Measurements from ENCODE around the gene BMP2. TPM values are rescaled to one million over a fixed set of nuclear protein-coding genes. Genes with fewer than 3 reads are reported as not detected.

The BMP2 gene
- polyA plus RNA-seq, 1 donor (not counting 4 experiments of a cell fraction or from before 2014, with no cell fraction given) = 3.6 TPM

- H3K4me1 ChIP-seq (ENCODE audit: control insufficient read depth, extremely low read depth, insufficient read depth, low read length) = peaks cover 17% of the 10 kb centered on the region
- H3K27me3 ChIP-seq (ENCODE audit: control insufficient read depth, extremely low read depth, insufficient read depth, low read length) = no peaks in the 10 kb centered on the region
- H3K9ac ChIP-seq (ENCODE audit: control insufficient read depth, extremely low read depth, insufficient read depth, low read length) = peak overlapping the region; percentile 82
- FAIRE-seq (no peak), DNase-seq (ENCODE audit: low read depth, low spot score) (no peak)
- peak overlapping the region; percentile 68 for H3K27ac ChIP-seq (ENCODE audit: control insufficient read depth, insufficient read depth, low read length)
- dilution Hi-C loops (cut with MboI; ENCODE audit: extremely low pct_ligation_motif_present, low sequenced_read_pairs) = no loop called here
- no peaks in the 10 kb centered on the region for H3K9me3 ChIP-seq (ENCODE audit: control insufficient read depth, low read depth, low read length)
- TF ChIP-seq EZH2 (IDR thresholded peaks at IDR 0.05; ENCODE audit: low read length) (no peak), CTCF (optimal IDR thresholded peaks at IDR 0.05 in 1 of 3, IDR thresholded peaks at IDR 0.05 in 1 of 3, conservative IDR thresholded peaks at IDR 0.05 in 1 of 3; ENCODE audit: extremely low read depth in 1 of 3, insufficient read depth in 2 of 3, low read length in 3 of 3) (no peak)
- H3K79me2 ChIP-seq (ENCODE audit: control insufficient read depth, insufficient read depth, low read length) = peaks cover 19% of the 10 kb centered on the region
- no peaks in the 10 kb centered on the region for H3K9me1 ChIP-seq (ENCODE audit: control insufficient read depth, extremely low read depth, insufficient read depth, low read length)
- H4K20me1 ChIP-seq (ENCODE audit: control insufficient read depth, extremely low read depth, insufficient read depth, low read length) = no peaks in the 10 kb centered on the region
- peak overlapping the region; percentile 73 to 91 (median 83) for H3K4me3 ChIP-seq (ENCODE audit: control insufficient read depth in 2 of 3, extremely low read depth in 1 of 3, insufficient read depth in 2 of 3, low read depth in 1 of 3, low read length in 3 of 3)
- H3K36me3 ChIP-seq (ENCODE audit: control insufficient read depth in 2 of 2, extremely low read depth in 1 of 2, insufficient read depth in 2 of 2, low read length in 2 of 2) = no peaks in the 10 kb centered on the region
- H3K4me2 ChIP-seq (ENCODE audit: control insufficient read depth, extremely low read depth, insufficient read depth, low read depth, low read length) = peak overlapping the region; percentile 92
- H2AFZ ChIP-seq (ENCODE audit: control insufficient read depth, low read length) = peak overlapping the region; percentile 91
Observed at GRCh38 chr20:6768228-6769140, 998 bp downstream of the BMP2 start.

GRCh38 chr20:6769903-6770785 lies 2.7 kb downstream of the BMP2 start:
- dilution Hi-C loops (cut with MboI; ENCODE audit: extremely low pct_ligation_motif_present, low sequenced_read_pairs) = no loop called here
- Histone ChIP-seq H3K79me2 (ENCODE audit: control insufficient read depth, insufficient read depth, low read length) (peaks cover 19% of the 10 kb centered on the region), H3K27ac (ENCODE audit: control insufficient read depth, insufficient read depth, low read length) (peak overlapping the region; percentile 68), H4K20me1 (ENCODE audit: control insufficient read depth, extremely low read depth, insufficient read depth, low read length) (no peaks in the 10 kb centered on the region), H3K36me3 (ENCODE audit: control insufficient read depth in 2 of 2, extremely low read depth in 1 of 2, insufficient read depth in 2 of 2, low read length in 2 of 2) (no peaks in the 10 kb centered on the region), H3K9ac (ENCODE audit: control insufficient read depth, extremely low read depth, insufficient read depth, low read length) (peak overlapping the region; percentile 82), H3K4me2 (ENCODE audit: control insufficient read depth, extremely low read depth, insufficient read depth, low read depth, low read length) (peak overlapping the region; percentile 92), H3K9me3 (ENCODE audit: control insufficient read depth, low read depth, low read length) (no peaks in the 10 kb centered on the region), H3K9me1 (ENCODE audit: control insufficient read depth, extremely low read depth, insufficient read depth, low read length) (no peaks in the 10 kb centered on the region), H3K4me1 (ENCODE audit: control insufficient read depth, extremely low read depth, insufficient read depth, low read length) (peaks cover 17% of the 10 kb centered on the region), H3K27me3 (ENCODE audit: control insufficient read depth, extremely low read depth, insufficient read depth, low read length) (no peaks in the 10 kb centered on the region), H3K4me3 (ENCODE audit: control insufficient read depth in 2 of 3, extremely low read depth in 1 of 3, insufficient read depth in 2 of 3, low read depth in 1 of 3, low read length in 3 of 3) (peak overlapping the region; percentile 73 to 91 (median 83)), H2AFZ (ENCODE audit: control insufficient read depth, low read length) (peak overlapping the region; percentile 90)
- FAIRE-seq = peak; percentile 49
- TF ChIP-seq EZH2 (IDR thresholded peaks at IDR 0.05; ENCODE audit: low read length) = no peak
- no peak for TF ChIP-seq CTCF (optimal IDR thresholded peaks at IDR 0.05 in 1 of 3, IDR thresholded peaks at IDR 0.05 in 1 of 3, conservative IDR thresholded peaks at IDR 0.05 in 1 of 3; ENCODE audit: extremely low read depth in 1 of 3, insufficient read depth in 2 of 3, low read length in 3 of 3)
- no peak for DNase-seq (ENCODE audit: low read depth, low spot score)
